ENCODE results near the gene PTGFR. TPM values are rescaled to one million over a fixed set of nuclear protein-coding genes. Genes with fewer than 3 reads are reported as not detected.

PTGFR gene
- total and polyA plus RNA-seq, 2 of the 13 experiments (the other 11 are each of a cell fraction or from before 2014, with no cell fraction given): not detected

- TF ChIP-seq IKZF5 (CRISPR knock-in tag; IDR thresholded peaks at IDR 0.05) (no peak), CBFB (CRISPR knock-in tag; IDR thresholded peaks at IDR 0.05) (no peak), ZBTB7B (CRISPR knock-in tag; IDR thresholded peaks at IDR 0.05) (no peak)
These were observed 58.6 kb downstream of the PTGFR start (continued) for GRCh38 chr1:78549331-78549730.

GRCh38 chr1:78549891-78550290, 59.1 kb downstream of the PTGFR start:
- in situ Hi-C loops (cut with HindIII; ENCODE audit: extremely low pct_ligation_motif_present, low pct_unique_long_range_greater_than_20kb) (no loop called here), intact Hi-C loops (cut with micrococcal nuclease; ENCODE audit: unreplicated experiment) (no loop called here)
- H4K20me1 ChIP-seq (ENCODE audit: insufficient read depth, low read length): no peaks in the 10 kb centered on the region
- POLR2A ChIA-PET: no interaction called here
- TF ChIP-seq DR1 (CRISPR knock-in tag; IDR thresholded peaks at IDR 0.05) (no peak), AHR (CRISPR knock-in tag; IDR thresholded peaks at IDR 0.05) (no peak), NFRKB (IDR thresholded peaks at IDR 0.05) (no peak), RXRB (CRISPR knock-in tag; IDR thresholded peaks at IDR 0.05; ENCODE audit: borderline replicate concordance) (no peak), CHD2 (IDR thresholded peaks at IDR 0.05; ENCODE audit: low read depth, low read length) (no peak), ATRX (CRISPR knock-in tag; IDR thresholded peaks at IDR 0.05; ENCODE audit: borderline replicate concordance) (no peak), TFDP1 (CRISPR knock-in tag; IDR thresholded peaks at IDR 0.05; ENCODE audit: borderline replicate concordance) (no peak), ZGPAT (CRISPR knock-in tag; IDR thresholded peaks at IDR 0.05) (no peak), ZBTB40 (IDR thresholded peaks at IDR 0.05) (no peak), ZBTB40 (CRISPR knock-in tag; IDR thresholded peaks at IDR 0.05) (no peak)
- no peaks in the 10 kb centered on the region for H3K36me3 ChIP-seq (replicated peaks in 1 of 2; ENCODE audit: control insufficient read depth in 1 of 2, insufficient read depth in 2 of 2, low read length in 2 of 2)
- H2AFZ ChIP-seq (ENCODE audit: low read length): no peak overlapping the region
- BruUV-seq (replicated peaks): no TSS peak
- DNase-seq (ENCODE audit: low spot score): no peak
- no peak overlapping the region for H3K9ac ChIP-seq (ENCODE audit: insufficient read depth, low read depth, low read length)
- ATAC-seq: no peak
- CTCF ChIA-PET (ENCODE audit: low intra/inter-chr PET ratio, low total read pairs): no interaction called here
- H3K27me3 ChIP-seq (ENCODE audit: control insufficient read depth in 1 of 2, insufficient read depth in 2 of 2, low read length in 2 of 2): no peaks in the 10 kb centered on the region
- peaks cover 31% of the 10 kb centered on the region for H3K9me3 ChIP-seq (ENCODE audit: low read length)
- H3K79me2 ChIP-seq (ENCODE audit: insufficient read depth, low read length): no peaks in the 10 kb centered on the region
- no peak overlapping the region for H3K4me2 ChIP-seq (ENCODE audit: low read depth, low read length)
- FAIRE-seq: no peak
- H3K27ac ChIP-seq (ENCODE audit: extremely low read length, insufficient read depth, low read length): no peak overlapping the region
- no peaks in the 10 kb centered on the region for H3K4me1 ChIP-seq (ENCODE audit: insufficient read depth, low read length)
- 0% methylated on average over 3 of the region's 3 CpGs for whole genome bisulfite sequencing (ENCODE audit: low lambda C conversion rate)
- no peak overlapping the region for H3K4me3 ChIP-seq (replicated peaks in 1 of 3; ENCODE audit: insufficient read depth in 1 of 3, low read depth in 2 of 3, low read length in 3 of 3)

Measured in HepG2 (cell line).